ENCODE data around the gene SPN. TPM values are rescaled to one million over a fixed set of nuclear protein-coding genes. Genes with fewer than 3 reads are reported as not detected.
A peak's percentile ranks its signal among the peaks of the same experiment; 100 is the strongest.
"Not testable (repeated sequence)": the region's sequence is repeated elsewhere in the genome, so short reads cannot be mapped to it uniquely, and the experiment has no call there.

Gene SPN
- total RNA-seq, 1 donor from 2014 or later = 0.63 TPM

- H3K9me3 Mint-ChIP-seq; H3K27me3 Mint-ChIP-seq (ENCODE audit: low read depth); DNase-seq (ENCODE audit: low spot score in 2 of 2, unreplicated experiment in 2 of 2); H3K4me3 Mint-ChIP-seq; H3K27ac Mint-ChIP-seq; H3K36me3 Mint-ChIP-seq; H3K4me1 Mint-ChIP-seq: not testable (repeated sequence)
Observed at GRCh38 chr16:29631658-29632057, 31.4 kb upstream of the SPN start.

GRCh38 chr16:29635902-29636301, 27.1 kb upstream of the SPN start:
- not testable (repeated sequence) for H3K9me3 Mint-ChIP-seq; H3K4me1 Mint-ChIP-seq; DNase-seq (ENCODE audit: low spot score in 2 of 2, unreplicated experiment in 2 of 2); H3K27ac Mint-ChIP-seq; H3K27me3 Mint-ChIP-seq (ENCODE audit: low read depth); H3K4me3 Mint-ChIP-seq; H3K36me3 Mint-ChIP-seq

DNA sequence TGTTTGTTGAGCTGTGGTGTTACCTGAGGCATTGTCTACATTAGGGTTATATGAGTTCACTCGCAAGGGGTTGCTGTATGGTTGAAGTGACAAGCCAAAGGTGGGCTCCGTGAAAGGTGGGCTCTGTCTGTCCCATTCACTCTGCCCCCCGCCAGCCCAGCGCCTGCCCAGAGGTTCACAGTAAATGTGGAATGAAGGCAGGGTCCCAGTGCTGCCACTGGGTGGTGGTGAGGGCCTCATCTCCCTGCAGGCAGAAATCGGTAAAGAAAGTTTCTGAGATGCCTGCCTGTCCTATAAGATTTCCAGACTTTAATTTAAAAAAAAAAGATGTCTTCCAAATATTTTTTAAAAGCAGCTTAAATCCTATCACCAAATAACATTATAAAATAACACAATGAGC, 26.7 kb upstream of the SPN start:
- not testable (repeated sequence) for H3K4me3 Mint-ChIP-seq; H3K9me3 Mint-ChIP-seq; H3K27ac Mint-ChIP-seq; H3K4me1 Mint-ChIP-seq; H3K27me3 Mint-ChIP-seq (ENCODE audit: low read depth); DNase-seq (ENCODE audit: low spot score in 2 of 2, unreplicated experiment in 2 of 2); H3K36me3 Mint-ChIP-seq

- not testable (repeated sequence) for H3K4me3 Mint-ChIP-seq; H3K27me3 Mint-ChIP-seq (ENCODE audit: low read depth); DNase-seq (ENCODE audit: low spot score in 2 of 2, unreplicated experiment in 2 of 2); H3K27ac Mint-ChIP-seq; H3K4me1 Mint-ChIP-seq; H3K36me3 Mint-ChIP-seq; H3K9me3 Mint-ChIP-seq
Observed at GRCh38 chr16:29638751-29639150, 24.3 kb upstream of the SPN start.

DNA sequence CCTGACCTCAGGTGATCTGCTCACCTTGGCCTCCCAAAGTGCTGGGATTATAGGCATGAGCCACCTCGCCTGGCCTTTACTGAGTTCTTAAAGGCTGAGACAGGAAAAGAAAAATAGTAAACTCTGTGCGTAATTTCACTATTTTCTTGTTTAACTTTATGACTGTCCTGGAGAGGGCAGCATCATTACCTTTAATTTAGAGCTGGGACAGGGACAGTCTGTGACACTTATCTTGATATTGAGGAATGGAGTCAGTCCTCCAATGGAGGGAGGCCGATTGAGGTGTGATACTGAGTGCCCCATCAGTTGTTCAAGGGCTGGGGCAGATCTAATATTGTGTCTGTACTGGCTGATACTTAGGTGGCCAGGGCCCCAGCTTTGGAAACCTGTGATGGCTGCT, 21.5 kb upstream of the SPN start:
- H3K27ac Mint-ChIP-seq = peak overlapping the region; percentile 7
- peaks cover 2% of the 10 kb centered on the region for H3K4me1 Mint-ChIP-seq

GRCh38 chr16:29643596-29643995, 19.5 kb upstream of the SPN start:
- DNase-seq (ENCODE audit: low spot score in 2 of 2, unreplicated experiment in 2 of 2) = no peak
- Mint-ChIP-seq H3K4me3 (no peak overlapping the region), H3K27ac (no peak overlapping the region), H3K9me3 (no peaks in the 10 kb centered on the region), H3K27me3 (ENCODE audit: low read depth) (no peaks in the 10 kb centered on the region), H3K36me3 (no peaks in the 10 kb centered on the region), H3K4me1 (peaks cover 2% of the 10 kb centered on the region)
- TF ChIP-seq CTCF (IDR thresholded peaks at IDR 0.05; ENCODE audit: unreplicated experiment) = no peak

More for the DNA sequence above, 21.5 kb upstream of the SPN start:
- Mint-ChIP-seq H3K9me3 (no peaks in the 10 kb centered on the region), H3K36me3 (no peaks in the 10 kb centered on the region), H3K4me3 (no peak overlapping the region), H3K27me3 (ENCODE audit: low read depth) (no peaks in the 10 kb centered on the region)
- no peak for TF ChIP-seq CTCF (IDR thresholded peaks at IDR 0.05; ENCODE audit: unreplicated experiment)
- DNase-seq (ENCODE audit: low spot score in 2 of 2, unreplicated experiment in 2 of 2) = no peak

- no peak overlapping the region for H3K27ac Mint-ChIP-seq
- peaks cover 3% of the 10 kb centered on the region for H3K4me1 Mint-ChIP-seq
- no peak overlapping the region for H3K4me3 Mint-ChIP-seq
- DNase-seq (ENCODE audit: low spot score in 2 of 2, unreplicated experiment in 2 of 2) = no peak
- no peaks in the 10 kb centered on the region for H3K27me3 Mint-ChIP-seq (ENCODE audit: low read depth)
- H3K36me3 Mint-ChIP-seq = no peaks in the 10 kb centered on the region
- no peaks in the 10 kb centered on the region for H3K9me3 Mint-ChIP-seq
- no peak for TF ChIP-seq CTCF (IDR thresholded peaks at IDR 0.05; ENCODE audit: unreplicated experiment)
Observed at GRCh38 chr16:29644338-29644857, 18.6 kb upstream of the SPN start.
